PFSK-1 (cell line): ENCODE data around the gene CCDC33.

Experiments used
- FOXP2 ChIP-seq: optimal IDR thresholded peaks from 2 replicates; pipeline ENCODE3; 2011; ENCODE audit warnings: borderline replicate concordance, control low read depth, inconsistent platforms; ENCODE audit not compliant: insufficient read depth; ENCODE audit errors: extremely low read length, extremely low read depth
- POLR2AphosphoS5 ChIP-seq: IDR thresholded peaks from 2 replicates; pipeline ENCODE4 v1.6.1; 2012; ENCODE audit warnings: low read depth, mild to moderate bottlenecking, control low read depth, low read length, moderate library complexity
- SIN3A ChIP-seq: IDR thresholded peaks from 2 replicates; pipeline ENCODE4 v1.6.1; 2012; ENCODE audit warnings: mild to moderate bottlenecking, low read length, moderate library complexity, borderline replicate concordance; ENCODE audit not compliant: insufficient read depth
- TF ChIP-seq, protein P1 (sequence below), 2 experiments: IDR thresholded peaks; 2 replicates each; pipeline versions ENCODE4 v1.6.1 to v1.8.0; 2011 to 2012; ENCODE audit warnings: low read depth in 2 of 2, low read length in 2 of 2, control low read depth in 1 of 2, inconsistent platforms in 1 of 2, mild to moderate bottlenecking in 1 of 2, moderate library complexity in 1 of 2; ENCODE audit not compliant: insufficient read depth in 1 of 2

DNA sequence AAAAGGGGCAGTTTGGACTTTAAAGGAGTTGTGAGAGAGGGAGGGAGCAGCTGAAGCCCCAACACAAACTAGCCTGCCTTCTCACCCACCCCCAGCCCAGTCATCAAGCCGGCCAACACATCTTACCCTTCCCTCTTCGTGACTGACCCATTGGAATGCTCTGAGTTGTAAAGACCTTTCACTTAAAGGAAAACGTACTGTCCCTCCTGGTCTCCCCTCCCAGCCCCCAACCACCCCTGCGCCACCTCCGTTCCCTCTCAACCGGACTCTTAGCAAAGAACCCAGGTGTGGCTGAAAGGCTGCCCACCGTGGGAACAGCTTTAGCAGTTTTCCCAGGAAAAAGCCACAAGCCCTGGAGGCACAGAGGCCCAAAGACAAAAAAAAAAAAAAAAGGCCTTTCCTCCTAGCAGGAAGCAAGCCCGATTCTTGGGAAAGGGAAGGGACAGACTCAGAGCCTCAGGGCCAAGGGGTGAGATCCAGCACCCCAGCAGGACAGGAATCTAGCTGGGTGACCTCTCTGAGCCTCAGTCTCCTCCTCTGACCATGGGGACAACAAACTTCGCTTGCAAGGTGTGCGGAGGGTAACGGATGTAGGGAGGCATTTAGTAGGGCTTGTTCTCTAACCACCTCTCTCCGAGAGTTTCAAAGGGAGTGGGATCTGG is 128.9 kb downstream of the CCDC33 start:
- TF ChIP-seq SIN3A (no peak), FOXP2 (no peak), POLR2AphosphoS5 (no peak)
- TF ChIP-seq, protein P1, sequence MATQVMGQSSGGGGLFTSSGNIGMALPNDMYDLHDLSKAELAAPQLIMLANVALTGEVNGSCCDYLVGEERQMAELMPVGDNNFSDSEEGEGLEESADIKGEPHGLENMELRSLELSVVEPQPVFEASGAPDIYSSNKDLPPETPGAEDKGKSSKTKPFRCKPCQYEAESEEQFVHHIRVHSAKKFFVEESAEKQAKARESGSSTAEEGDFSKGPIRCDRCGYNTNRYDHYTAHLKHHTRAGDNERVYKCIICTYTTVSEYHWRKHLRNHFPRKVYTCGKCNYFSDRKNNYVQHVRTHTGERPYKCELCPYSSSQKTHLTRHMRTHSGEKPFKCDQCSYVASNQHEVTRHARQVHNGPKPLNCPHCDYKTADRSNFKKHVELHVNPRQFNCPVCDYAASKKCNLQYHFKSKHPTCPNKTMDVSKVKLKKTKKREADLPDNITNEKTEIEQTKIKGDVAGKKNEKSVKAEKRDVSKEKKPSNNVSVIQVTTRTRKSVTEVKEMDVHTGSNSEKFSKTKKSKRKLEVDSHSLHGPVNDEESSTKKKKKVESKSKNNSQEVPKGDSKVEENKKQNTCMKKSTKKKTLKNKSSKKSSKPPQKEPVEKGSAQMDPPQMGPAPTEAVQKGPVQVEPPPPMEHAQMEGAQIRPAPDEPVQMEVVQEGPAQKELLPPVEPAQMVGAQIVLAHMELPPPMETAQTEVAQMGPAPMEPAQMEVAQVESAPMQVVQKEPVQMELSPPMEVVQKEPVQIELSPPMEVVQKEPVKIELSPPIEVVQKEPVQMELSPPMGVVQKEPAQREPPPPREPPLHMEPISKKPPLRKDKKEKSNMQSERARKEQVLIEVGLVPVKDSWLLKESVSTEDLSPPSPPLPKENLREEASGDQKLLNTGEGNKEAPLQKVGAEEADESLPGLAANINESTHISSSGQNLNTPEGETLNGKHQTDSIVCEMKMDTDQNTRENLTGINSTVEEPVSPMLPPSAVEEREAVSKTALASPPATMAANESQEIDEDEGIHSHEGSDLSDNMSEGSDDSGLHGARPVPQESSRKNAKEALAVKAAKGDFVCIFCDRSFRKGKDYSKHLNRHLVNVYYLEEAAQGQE (IDR thresholded peaks at IDR 0.05; ENCODE audit: insufficient read depth in 1 of 2, low read depth in 2 of 2, low read length in 2 of 2), result no peak
